Stimulated activated CD8-positive, alpha-beta memory T cell treated with anti-CD3 and anti-CD28 coated beads, Interleukin-15, amount 100 ng/mL, for 4 hours (primary cell): Measurements from ENCODE around the gene LDHAL6B.
A peak's percentile ranks its signal among the peaks of the same experiment; 100 is the strongest.

Source experiments
- DNase-seq, 2 donors: peaks; one replicate each; pipeline ENCODE4 v3.0.0-alpha.2; 2020; ENCODE audit warnings: low read depth in 2 of 2

The LDHAL6B gene

DNA sequence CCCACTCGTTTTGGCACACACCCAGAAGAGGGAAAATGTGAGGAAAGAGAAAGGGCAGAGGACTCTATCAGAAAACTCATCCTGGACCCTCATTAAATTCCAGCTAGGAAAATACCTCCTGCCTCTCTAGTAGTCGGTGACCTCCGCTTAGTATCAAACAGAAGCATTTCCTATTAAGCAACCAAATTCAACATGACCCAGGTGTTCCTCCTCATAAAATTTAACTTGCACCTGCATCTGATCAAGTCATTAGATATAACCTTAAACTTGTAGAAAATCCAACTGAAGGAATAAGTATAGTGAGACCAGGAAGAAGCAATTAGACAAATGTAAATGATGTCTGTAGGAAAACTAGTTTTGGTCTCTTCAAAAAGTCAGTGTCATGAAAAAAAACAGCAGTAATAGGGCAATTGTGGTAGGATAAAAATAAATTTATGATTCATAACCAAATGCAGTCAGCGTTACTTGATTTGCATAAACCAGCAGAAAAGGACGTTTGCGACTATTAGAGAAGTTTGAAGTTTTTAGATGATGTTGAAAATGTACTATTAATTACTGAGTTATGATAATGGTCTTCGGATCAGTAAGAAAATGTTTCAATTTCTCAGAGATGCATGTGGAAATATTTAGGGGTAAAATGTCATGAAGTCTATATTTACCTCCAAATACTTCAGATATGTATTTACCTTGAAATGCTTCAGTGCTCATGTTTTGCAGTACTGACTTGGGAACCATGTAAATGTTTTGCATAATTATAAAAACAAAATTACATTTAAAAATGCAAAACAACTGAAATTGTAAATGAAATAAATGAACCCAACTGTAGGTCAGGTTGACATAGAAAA is 44.6 kb downstream of the LDHAL6B start:
- DNase-seq: no peak

GRCh38 chr15:59252137-59252536 is 45.5 kb downstream of the LDHAL6B start:
- DNase-seq: no peak

DNA sequence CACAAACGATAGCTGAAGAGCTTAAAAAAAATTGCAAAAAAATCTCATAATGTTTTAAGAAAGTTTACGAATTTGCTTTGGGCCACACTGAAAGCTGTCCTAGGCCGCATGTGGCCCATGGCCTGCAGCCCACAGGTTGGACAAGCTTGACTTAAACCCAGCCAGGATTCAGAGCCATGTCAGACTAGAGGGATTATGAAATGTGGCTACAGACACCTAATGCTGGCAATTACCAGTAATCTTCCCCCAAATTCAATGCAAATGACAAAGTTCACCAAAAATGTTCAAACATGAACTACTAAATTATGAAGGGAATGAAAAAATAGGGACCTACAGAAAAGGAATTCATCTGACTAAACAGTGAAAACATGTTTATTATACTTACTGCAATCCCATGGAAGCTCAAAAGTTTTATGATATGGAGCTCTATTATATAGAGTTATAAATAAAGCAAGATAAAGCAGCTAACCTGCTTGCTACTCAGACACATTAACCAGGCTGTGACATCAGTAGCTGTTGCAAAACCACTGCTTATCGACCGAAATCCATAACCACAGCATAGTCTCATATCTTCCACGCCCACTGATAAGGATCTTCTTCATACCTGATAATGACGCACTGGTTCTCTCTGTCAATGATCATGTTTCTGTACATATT is 49.2 kb downstream of the LDHAL6B start:
- DNase-seq: peak in 1 of 2 donors; percentile 20

GRCh38 chr15:59256482-59256881 is 49.8 kb downstream of the LDHAL6B start:
- no peak for DNase-seq

GRCh38 chr15:59257140-59257539 is 50.5 kb downstream of the LDHAL6B start:
- DNase-seq: no peak
